K562 (cell line): ENCODE measurements around the gene UBE2N. TPM values are rescaled to one million over a fixed set of nuclear protein-coding genes. Genes with fewer than 3 reads are reported as not detected.

Experiments
- ATF2 ChIP-seq: sonication (generic); formaldehyde crosslinking; IDR thresholded peaks from 2 replicates; pipeline ENCODE4 v1.8.1; 2022; ENCODE audit warnings: missing genetic modification reagents
- CCAR2 ChIP-seq: fragments of 200-400 bp; formaldehyde crosslinking; IDR thresholded peaks from 2 replicates; pipeline ENCODE4 v1.6.1; 2017; ENCODE audit warnings: mild to moderate bottlenecking, low read depth, low read length
- CHD7 ChIP-seq: fragments of 200-600 bp; sonication (generic); IDR thresholded peaks from one replicate; pipeline ENCODE4 v1.6.1; 2012; ENCODE audit warnings: mild to moderate bottlenecking, low read depth, low read length, inconsistent platforms
- ETV6 ChIP-seq, 3 experiments: fragments of 150-350 bp in 1 of 3; sonication (generic) in 1 of 3; formaldehyde crosslinking in 1 of 3; IDR thresholded peaks; 2 replicates each; pipeline versions ENCODE4 v1.6.1 to v1.8.0; 2014 to 2022; ENCODE audit warnings: borderline replicate concordance in 2 of 3, low read depth in 2 of 3, antibody characterized with exemption in 1 of 3, low read length in 1 of 3, mild to moderate bottlenecking in 1 of 3, missing genetic modification reagents in 1 of 3
- FOXK2 ChIP-seq, 2 experiments: fragments of 450-650 bp; IDR thresholded peaks in 1 of 2; conservative IDR thresholded peaks in 1 of 2; 2 replicates each; pipeline ENCODE4 v1.6.1; 2016; ENCODE audit warnings: low read depth in 2 of 2, mild to moderate bottlenecking in 1 of 2
- GATAD2B ChIP-seq: fragments of 450-650 bp; IDR thresholded peaks from 2 replicates; pipeline ENCODE4 v1.6.1; 2017; ENCODE audit warnings: mild to moderate bottlenecking, borderline replicate concordance
- PHF20 ChIP-seq: fragments of 450-650 bp; IDR thresholded peaks from 2 replicates; pipeline ENCODE4 v1.6.1; 2018; ENCODE audit not compliant: partially characterized antibody
- polyA plus RNA-seq, 8 experiments: library from polyadenylated mRNA; depleted of rRNA in 4 of 8; stranded (reverse) in 5 of 8; unstranded in 3 of 8; fragments of >200 nt; fragmentation: Nextera tagmentation in 2 of 8; fragmentation: Illumina TruSeq in 1 of 8; extraction: Ambion mirVana in 2 of 8; extraction: Trizol in 1 of 8; gene quantifications; 2 replicates each; pipeline versions ENCODE4 v1.2.1 to v1.2.3, GENCODE V29; 2011 to 2014; ENCODE audit warnings: inconsistent platforms in 1 of 8, missing spikeins in 1 of 8
- total RNA-seq, 7 experiments: library from RNA; depleted of rRNA in 6 of 7; stranded (reverse); fragments of >200 nt in 6 of 7; fragmentation: Illumina TruSeq in 2 of 7; extraction: Trizol in 2 of 7; gene quantifications; 2 replicates each; pipeline versions ENCODE4 v1.2.1 to v1.2.3, GENCODE V29; 2011 to 2021; ENCODE audit warnings: low replicate concordance in 1 of 7

UBE2N gene
- total and polyA plus RNA-seq, 9 of the 15 experiments (the other 6 are each of a cell fraction or from before 2014, with no cell fraction given) = 189 to 826 (median 260) TPM

GRCh38 chr12:93376436-93377251 is 65.1 kb downstream of the UBE2N start (continued):
- TF ChIP-seq CCAR2 (no peak), ATF2 (CRISPR knock-in tag) (no peak), GATAD2B (no peak), CHD7 (no peak), ETV6 (IDR thresholded peaks at IDR 0.05; ENCODE audit: borderline replicate concordance in 1 of 2, low read depth in 2 of 2, low read length in 1 of 2) (no peak), ETV6 (CRISPR knock-in tag; IDR thresholded peaks at IDR 0.05; ENCODE audit: borderline replicate concordance) (no peak), PHF20 (no peak), FOXK2 (conservative IDR thresholded peaks at IDR 0.05 in 1 of 2, IDR thresholded peaks at IDR 0.05 in 1 of 2; ENCODE audit: low read depth in 2 of 2) (no peak)
